ENCODE data around the gene GRIK1. TPM values are rescaled to one million over a fixed set of nuclear protein-coding genes. Genes with fewer than 3 reads are reported as not detected.

The GRIK1 gene
- total RNA-seq, 1 donor from 2014 or later = 0.06 TPM

GRCh38 chr21:29499734-29500343 is 440.0 kb downstream of the GRIK1 start:
- DNase-seq (ENCODE audit: extremely low read depth, low read depth, low spot score) = no peak

GRCh38 chr21:29499229-29499628 is 440.6 kb downstream of the GRIK1 start:
- DNase-seq (ENCODE audit: extremely low read depth, low read depth, low spot score) = no peak

- no peak for DNase-seq (ENCODE audit: extremely low read depth, low read depth, low spot score)
Measured at GRCh38 chr21:29496337-29496736, 443.5 kb downstream of the GRIK1 start.

GRCh38 chr21:29490016-29490415 is 449.8 kb downstream of the GRIK1 start:
- no peak for DNase-seq (ENCODE audit: extremely low read depth, low read depth, low spot score)

GRCh38 chr21:29487154-29487553 is 452.6 kb downstream of the GRIK1 start:
- no peak for DNase-seq (ENCODE audit: extremely low read depth, low read depth, low spot score)

Other genes starting within 250 kb of the GRIK1 start
- not detected in 2 replicates for gene CLDN17, start 226.8 kb upstream of the GRIK1 start, total RNA-seq

Measured in glomerular endothelial cell (primary cell).